Measurements from ENCODE around the gene SLF2.
A peak's percentile ranks its signal among the peaks of the same experiment; 100 is the strongest.

Gene SLF2

GRCh38 chr10:100981178-100981772 is 68.5 kb downstream of the SLF2 start:
- DNase-seq, result no peak

DNA sequence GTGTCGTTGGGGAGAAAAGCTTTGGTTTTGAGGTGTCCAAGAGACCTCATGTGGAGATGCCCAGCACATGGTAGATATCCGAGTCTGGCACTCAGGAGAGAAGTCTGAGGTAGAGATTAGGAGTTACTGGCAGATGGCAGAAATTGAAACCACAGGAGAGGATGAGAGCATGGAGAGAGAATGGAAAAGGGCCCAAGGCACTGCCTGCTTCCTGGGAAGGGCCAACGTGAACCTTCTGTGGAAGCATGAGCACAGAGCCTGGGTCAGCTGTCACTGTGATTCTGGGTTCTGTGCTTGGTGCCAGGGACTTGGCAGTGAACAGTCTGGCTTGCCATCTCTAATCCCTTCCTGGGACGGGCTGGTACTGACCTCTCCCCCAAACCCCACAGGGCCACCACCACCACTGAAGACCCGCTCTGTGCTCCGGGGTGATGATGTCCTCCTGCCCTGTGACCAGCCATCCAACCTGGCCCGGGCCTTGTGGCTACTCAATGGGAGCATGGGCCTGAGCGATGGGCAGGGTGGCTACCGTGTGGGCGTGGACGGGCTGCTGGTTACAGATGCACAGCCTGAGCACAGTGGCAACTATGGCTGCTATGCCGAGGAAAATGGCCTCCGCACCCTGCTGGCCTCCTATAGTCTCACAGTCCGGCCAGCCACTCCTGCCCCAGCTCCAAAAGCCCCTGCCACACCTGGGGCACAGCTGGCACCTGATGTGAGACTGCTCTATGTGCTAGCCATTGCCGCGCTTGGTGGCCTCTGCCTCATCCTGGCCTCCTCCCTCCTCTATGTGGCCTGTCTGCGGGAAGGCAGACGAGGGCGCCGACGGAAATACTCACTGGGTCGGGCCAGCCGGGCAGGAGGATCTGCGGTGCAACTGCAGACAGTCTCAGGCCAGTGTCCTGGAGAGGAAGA is 70.4 kb downstream of the SLF2 start:
- no peak for DNase-seq

DNA sequence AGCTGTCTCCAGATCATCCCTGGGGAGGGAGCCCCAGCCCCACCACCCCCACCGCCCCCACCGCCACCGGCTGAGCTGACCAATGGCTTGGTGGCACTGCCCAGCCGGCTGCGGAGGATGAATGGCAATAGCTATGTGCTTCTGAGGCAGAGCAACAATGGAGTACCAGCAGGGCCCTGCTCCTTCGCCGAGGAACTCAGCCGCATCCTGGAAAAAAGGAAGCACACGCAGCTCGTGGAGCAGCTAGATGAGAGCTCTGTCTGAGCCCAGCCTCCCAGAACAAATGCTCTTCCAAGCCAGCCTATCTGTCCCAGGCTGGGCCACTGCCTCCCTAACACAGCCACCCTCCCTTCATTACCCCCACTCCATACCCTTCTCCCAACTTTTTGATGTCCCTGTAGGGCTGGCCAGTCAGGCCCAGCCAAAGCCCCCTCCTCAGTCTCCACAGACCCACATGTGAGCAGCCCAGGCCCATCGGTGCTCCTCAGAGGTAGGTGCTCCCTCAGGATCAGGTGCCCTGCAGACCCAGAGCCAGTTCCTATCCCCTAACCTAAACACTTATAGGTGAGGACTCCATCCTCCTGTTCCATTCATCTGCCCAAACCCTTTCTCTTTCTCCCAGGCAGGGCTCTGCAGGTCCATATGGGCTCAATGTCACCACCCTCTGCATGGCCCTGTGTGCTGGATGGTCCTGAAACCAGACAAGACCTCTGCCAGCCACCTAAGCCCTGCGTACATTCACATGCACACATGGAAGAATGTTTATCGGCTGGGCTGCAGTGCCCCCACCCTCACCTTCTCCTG is 71.3 kb downstream of the SLF2 start:
- DNase-seq, result no peak

DNA sequence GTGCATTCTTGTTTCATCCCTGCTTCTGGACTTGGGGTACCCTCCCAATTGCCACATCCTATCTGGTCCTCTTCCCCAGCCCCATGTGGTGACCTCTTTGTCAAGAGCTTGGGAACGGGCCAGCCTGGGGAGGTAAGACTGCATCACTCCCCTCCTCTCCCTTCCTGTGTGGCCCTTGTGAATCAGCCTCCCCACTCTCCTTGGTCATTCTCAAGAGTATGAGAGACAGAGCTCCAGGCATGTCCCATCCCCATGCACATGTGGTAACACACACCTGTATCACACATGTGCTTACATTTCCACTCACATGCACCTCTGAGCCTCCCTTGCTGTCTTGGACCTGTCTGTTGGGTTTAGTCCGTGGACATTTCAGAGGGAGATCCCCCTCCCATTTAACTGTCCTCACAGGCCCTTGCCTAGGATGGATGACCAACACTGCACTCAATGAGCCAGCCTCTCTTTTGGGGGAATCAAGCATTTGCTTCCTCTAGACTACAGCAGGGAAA is 72.0 kb downstream of the SLF2 start:
- DNase-seq, result no peak

GRCh38 chr10:100985336-100985735 is 72.6 kb downstream of the SLF2 start:
- DNase-seq, result no peak

DNA sequence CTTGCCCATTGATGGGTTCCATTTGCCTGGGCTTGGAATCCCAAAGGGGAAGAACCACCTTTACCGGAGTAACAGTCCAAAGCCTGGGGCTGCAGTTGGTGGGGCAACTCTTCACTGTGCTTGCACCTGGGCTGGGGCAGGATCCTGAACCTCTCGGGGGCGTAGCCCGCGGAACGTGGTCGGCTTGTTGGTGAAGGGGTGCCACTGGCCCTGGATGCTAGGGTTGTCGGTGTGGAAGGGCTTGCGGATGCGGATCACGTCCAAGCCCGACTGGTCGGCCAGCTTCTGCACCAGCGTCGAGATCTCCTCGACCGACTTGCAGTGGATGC is 73.8 kb downstream of the SLF2 start:
- no peak for DNase-seq

- DNase-seq, result peak; percentile 49 to 84
These were observed 74.4 kb downstream of the SLF2 start, which contains the start of the genes MRPL43 and TWNK for GRCh38 chr10:100986952-100987684. Gene MRPL43, minus strand, starts transcription at chr10:100987497. Its CDS starts 54 bp downstream, at chr10:100987443. Gene TWNK, plus strand, starts transcription at chr10:100987543. Its CDS starts 668 bp downstream, at chr10:100988211.

- DNase-seq, result no peak
These were observed 74.9 kb downstream of the SLF2 start for GRCh38 chr10:100987685-100988049.

- DNase-seq, result no peak
These were observed 75.4 kb downstream of the SLF2 start for GRCh38 chr10:100988166-100988565.

- DNase-seq, result no peak
These were observed 76.3 kb downstream of the SLF2 start for GRCh38 chr10:100989088-100989487.

GRCh38 chr10:100993986-100994708 is 81.4 kb downstream of the SLF2 start:
- peak in 1 of 2 experiments; percentile 7 for DNase-seq

DNA sequence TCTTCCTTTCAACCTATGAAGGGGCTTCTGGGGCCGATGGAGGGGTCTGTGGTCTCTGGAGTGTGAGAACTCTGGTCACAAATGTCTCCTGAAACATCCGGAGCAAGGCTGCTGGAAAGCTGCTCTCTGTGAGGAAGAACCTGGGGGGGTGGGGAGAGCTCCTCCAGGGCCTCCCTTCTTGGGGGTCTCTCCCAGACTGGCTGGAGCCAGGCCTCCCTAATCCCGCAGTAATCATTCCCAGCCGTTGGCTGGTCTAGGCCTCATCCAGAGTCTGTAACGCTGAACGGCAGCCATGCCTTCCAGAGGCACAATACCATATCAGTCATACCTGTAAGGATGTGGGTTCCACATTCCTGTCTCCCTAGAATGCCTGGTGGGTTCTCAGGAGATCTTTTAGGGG is 82.4 kb downstream of the SLF2 start:
- DNase-seq, result no peak

DNA sequence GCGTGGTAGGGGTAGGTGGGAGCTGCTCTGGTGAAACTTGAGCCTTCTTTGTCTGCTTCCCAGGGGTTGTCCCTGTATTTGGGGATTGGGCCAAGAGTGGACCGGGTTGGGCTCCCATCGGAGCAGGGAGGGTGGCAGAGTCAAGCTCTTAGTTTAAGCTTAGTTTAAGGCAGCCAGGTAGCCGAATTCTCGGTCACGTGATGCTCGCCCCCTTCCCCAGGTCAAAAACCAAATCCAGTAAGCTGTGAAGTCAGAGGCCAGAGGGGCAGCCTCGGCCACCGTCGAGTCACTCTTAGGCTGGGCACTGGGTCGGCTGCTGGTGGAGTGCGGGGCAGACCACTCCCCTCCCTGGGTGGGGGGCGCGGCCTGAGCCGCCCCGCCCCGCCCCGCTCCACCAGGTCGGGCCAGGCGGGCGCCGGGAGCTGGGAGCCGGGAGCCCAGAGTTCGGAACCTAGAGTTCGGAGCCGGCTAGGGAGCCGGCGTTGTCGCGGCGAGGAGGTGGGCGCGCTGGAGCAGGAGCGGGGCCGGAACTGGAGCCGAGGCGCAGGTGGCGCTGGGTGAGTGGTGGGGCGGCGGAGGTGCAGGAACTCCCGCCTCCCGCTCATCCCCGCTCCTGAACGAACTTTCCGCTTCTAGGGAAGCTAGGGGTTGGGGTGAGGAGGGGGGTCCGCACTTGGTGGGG is 84.1 kb downstream of the SLF2 start:
- peak in 1 of 2 experiments; percentile 68 for DNase-seq

DNA sequence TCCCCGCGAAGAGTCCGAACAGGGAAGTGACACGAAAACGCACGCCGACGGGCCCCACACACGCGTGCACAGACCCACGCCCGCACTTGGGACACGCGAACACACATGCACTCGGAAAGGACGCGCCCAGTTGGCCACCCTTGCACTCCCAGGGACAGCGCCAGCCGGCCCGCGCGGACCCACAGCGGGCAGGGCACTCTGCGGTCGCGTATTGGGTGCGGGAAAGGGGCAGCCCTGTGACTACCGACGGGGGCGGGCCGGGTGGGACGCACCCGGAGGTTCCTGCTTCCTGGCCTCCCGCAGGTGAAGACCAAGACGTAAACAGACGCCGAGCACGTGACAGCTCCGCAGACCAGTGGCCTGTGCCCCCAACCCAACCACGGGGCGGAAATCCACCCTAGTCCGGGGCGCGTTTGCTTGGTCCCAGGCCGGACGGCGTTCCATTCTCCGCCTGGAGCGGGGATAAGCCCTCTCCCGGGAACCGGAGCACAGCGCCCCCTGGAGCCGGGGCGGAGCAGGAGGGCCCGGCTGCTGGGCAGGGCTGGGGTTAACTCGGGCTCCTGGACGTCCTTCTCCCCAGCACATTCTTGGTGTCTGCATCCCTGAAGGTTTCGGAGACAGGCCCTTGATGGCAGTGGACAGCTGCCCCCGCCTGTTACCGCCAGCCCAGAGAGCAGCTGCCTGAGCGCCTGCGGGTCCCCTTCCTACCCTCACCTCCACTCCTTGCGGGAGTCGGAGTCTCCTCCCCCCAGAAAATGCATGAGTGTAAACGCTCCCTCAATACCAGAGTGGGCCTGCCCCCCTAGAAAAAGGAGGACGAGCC is 84.8 kb downstream of the SLF2 start:
- DNase-seq, result peak in 1 of 2 experiments; percentile 79

DNA sequence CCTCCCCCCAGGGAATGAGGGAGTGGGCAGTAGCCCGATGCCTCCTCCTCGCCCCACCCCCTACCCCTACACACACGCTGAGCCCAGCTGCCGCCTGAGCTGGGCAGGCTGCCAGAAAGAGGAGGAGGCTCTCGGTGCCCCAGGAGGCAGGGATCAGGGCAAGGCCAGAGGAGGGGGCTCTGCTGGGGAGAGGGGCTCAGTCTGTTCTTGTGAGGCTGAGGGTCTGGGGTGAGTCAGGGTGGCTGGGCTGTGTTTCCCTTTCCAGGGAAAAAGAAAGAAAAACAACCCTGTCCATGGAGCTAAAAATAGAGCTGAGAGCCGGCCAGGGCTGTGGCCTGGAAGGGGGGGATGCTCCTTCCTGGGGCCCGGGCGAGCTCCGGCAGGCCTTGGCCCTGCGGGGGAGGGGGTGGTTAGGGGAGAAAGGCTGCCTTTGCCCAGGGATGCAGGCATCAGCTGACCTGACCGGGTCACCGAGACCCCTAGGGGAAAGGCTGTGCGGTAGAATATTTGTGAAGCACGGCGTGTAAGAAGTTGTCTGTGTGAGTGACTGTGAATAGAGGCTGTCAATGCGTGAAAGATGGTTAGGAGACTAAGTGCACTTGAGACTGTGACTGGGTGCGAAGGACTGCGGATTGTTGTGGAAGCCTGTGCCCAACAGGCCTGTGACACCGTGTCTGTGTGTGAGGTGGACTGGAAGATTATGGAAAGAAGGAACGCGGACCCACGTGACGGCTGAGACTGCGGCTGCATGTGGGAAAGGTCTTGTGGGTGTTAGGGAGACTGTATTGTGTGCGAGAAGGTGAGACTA is 85.6 kb downstream of the SLF2 start:
- DNase-seq, result peak; percentile 69 to 87

GRCh38 chr10:100998991-100999741 is 86.4 kb downstream of the SLF2 start:
- DNase-seq, result peak in 1 of 2 experiments; percentile 73

GRCh38 chr10:100999742-101000126 is 87.0 kb downstream of the SLF2 start, which contains the start of gene LZTS2:
Gene LZTS2, plus strand, starts transcription at chr10:100999808. Its CDS starts 2,731 bp downstream, at chr10:101002539.
- DNase-seq, result no peak

All from NCI-H526 (cell line).